ENCODE data around the gene MLLT11. TPM values are rescaled to one million over a fixed set of nuclear protein-coding genes. Genes with fewer than 3 reads are reported as not detected.
"Not testable (repeated sequence)": the region's sequence is repeated elsewhere in the genome, so short reads cannot be mapped to it uniquely, and the experiment has no call there.

The MLLT11 gene
- total RNA-seq, 6 donors from 2014 or later = 0.30 to 1.3 (median 1.1) TPM

DNA sequence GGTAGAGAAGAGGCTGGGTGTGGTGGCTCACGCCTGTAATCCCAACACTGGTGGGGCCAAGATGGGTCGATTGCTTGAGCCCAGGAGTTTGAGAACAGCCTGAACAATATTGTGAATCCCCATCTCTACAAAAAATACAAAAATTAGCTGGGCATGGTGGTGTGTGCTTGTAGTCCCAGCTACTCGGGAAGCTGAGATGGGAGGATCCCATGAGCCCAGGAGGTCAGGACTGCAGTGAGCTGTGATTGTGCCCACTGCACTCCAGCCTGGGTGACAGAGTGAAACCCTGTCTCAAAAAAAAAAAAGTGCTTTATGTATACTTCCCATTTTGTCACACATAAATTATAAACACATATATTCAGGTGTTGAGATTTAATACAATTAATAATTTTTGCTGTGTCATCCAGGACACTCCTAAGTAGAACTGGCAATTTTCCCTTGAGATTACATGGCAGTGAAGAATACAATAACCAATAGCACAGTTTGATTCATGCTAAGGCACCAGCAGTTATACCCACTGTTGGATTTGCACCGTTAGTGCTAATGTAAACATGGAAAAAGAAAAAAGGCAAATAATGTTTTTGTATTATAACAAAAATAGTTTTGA is 25.9 kb downstream of the MLLT11 start:
- Histone ChIP-seq H3K36me3 (peaks cover 0 to 12% (median 0%) of the 10 kb centered on the region in 4 donors), H3K4me1 (no peaks in the 10 kb centered on the region), H3K27ac (no peak overlapping the region), H3K4me3 (no peak overlapping the region), H3K9me3 (no peaks in the 10 kb centered on the region), H3K27me3 (no peaks in the 10 kb centered on the region)
- 69 to 81% methylated on average over 3 to 4 of the region's 4 CpGs for WGBS, 2 donors
- no peak for TF ChIP-seq EP300 (IDR thresholded peaks at IDR 0.05)
- no peak for TF ChIP-seq POLR2A (IDR thresholded peaks at IDR 0.05)
- no peak for TF ChIP-seq POLR2AphosphoS5 (IDR thresholded peaks at IDR 0.05)
- TF ChIP-seq, protein P1, sequence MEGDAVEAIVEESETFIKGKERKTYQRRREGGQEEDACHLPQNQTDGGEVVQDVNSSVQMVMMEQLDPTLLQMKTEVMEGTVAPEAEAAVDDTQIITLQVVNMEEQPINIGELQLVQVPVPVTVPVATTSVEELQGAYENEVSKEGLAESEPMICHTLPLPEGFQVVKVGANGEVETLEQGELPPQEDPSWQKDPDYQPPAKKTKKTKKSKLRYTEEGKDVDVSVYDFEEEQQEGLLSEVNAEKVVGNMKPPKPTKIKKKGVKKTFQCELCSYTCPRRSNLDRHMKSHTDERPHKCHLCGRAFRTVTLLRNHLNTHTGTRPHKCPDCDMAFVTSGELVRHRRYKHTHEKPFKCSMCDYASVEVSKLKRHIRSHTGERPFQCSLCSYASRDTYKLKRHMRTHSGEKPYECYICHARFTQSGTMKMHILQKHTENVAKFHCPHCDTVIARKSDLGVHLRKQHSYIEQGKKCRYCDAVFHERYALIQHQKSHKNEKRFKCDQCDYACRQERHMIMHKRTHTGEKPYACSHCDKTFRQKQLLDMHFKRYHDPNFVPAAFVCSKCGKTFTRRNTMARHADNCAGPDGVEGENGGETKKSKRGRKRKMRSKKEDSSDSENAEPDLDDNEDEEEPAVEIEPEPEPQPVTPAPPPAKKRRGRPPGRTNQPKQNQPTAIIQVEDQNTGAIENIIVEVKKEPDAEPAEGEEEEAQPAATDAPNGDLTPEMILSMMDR (IDR thresholded peaks at IDR 0.05) = no peak
- ATAC-seq (ENCODE audit: low FRiP score in 2 of 2) = no peak
- DNase-seq = no peak

DNA sequence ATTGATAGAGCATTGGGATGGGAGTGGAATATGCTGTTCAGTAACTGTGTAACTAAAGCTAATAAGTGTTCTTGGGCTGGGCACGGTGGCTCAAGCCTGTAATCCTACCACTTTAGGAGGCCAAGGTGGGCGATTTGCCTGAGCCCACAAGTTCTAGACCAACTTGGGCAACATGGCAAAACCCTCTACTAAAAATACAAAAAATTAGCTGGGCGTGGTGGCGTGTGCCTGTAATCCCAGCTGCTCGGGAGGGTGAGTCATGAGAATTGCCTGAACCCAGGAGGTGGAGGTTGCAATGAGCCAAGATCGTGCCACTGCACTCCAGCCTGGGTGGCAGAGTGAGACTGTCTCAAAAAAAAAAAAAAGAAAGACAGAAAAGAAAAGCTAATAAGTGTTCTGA is 37.2 kb downstream of the MLLT11 start:
- not testable (repeated sequence) for H3K36me3 ChIP-seq; H3K27ac ChIP-seq; ATAC-seq (ENCODE audit: low FRiP score in 2 of 2); H3K4me1 ChIP-seq; DNase-seq; H3K9me3 ChIP-seq; H3K4me3 ChIP-seq; H3K27me3 ChIP-seq
- 83 to 94% methylated on average over 6 of the region's 6 CpGs for WGBS, 2 donors

DNA sequence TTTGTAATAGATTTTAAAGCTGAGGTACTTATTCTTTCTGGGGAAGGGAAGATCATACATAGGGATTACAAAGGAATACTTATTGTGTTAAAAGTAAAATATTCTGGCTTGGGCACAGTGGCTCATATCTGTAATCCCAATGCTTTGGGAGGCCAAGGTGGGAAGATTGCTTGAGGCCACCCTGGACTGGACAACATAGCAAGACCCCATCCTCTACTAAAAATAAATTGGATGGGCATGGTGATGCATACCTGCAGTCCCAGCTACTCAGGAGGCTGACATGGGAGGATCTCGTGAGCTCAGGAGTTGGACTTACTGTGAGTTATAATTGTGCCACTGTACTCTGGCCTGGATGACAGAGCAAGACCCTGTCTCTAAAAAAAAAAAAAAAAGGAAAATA is 37.9 kb downstream of the MLLT11 start:
- H3K9me3 ChIP-seq = no peaks in the 10 kb centered on the region
- H3K27me3 ChIP-seq = no peaks in the 10 kb centered on the region
- DNase-seq = no peak
- no peak overlapping the region for H3K4me3 ChIP-seq
- H3K27ac ChIP-seq = no peak overlapping the region
- TF ChIP-seq POLR2A (IDR thresholded peaks at IDR 0.05) (no peak), EP300 (IDR thresholded peaks at IDR 0.05) (no peak), POLR2AphosphoS5 (IDR thresholded peaks at IDR 0.05) (no peak)
- TF ChIP-seq, protein P1 (IDR thresholded peaks at IDR 0.05) = no peak
- 88 to 100% methylated on average over 1 of the region's 1 CpG for WGBS, 2 donors
- H3K36me3 ChIP-seq = peaks cover 0 to 4% (median 0%) of the 10 kb centered on the region in 4 donors
- ATAC-seq (ENCODE audit: low FRiP score in 2 of 2) = no peak
- H3K4me1 ChIP-seq = no peaks in the 10 kb centered on the region

DNA sequence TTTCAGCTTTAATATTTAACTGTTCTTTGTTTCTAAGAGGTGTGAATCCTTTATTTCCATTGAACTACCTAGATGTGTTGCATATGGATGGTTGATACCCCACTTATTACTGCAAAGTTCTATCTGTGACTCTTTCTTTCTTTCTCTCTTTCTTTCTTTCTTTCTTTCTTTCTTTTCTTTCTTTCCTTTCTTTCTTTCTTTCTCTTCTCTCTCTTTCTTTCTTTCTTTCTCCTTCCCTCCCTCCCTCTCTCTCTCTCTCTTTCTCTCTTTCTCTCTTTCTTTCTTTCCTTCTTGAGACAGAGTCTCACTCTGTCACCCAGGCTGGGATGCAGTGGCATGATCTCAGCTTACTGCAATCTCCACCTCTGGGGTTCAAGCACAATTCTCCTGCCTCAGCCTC is 44.4 kb downstream of the MLLT11 start:
- ATAC-seq (ENCODE audit: low FRiP score in 2 of 2) (no peak), DNase-seq (no peak)
- TF ChIP-seq EP300 (IDR thresholded peaks at IDR 0.05) (no peak), POLR2A (IDR thresholded peaks at IDR 0.05) (no peak), POLR2AphosphoS5 (IDR thresholded peaks at IDR 0.05) (no peak)
- TF ChIP-seq, protein P1 (IDR thresholded peaks at IDR 0.05) = no peak
- peaks cover 0 to 18% (median 5%) of the 10 kb centered on the region in 4 donors for H3K36me3 ChIP-seq
- no peak overlapping the region for H3K27ac ChIP-seq
- H3K27me3 ChIP-seq = no peaks in the 10 kb centered on the region
- H3K4me1 ChIP-seq = no peaks in the 10 kb centered on the region
- no peaks in the 10 kb centered on the region for H3K9me3 ChIP-seq
- H3K4me3 ChIP-seq = no peak overlapping the region

DNA sequence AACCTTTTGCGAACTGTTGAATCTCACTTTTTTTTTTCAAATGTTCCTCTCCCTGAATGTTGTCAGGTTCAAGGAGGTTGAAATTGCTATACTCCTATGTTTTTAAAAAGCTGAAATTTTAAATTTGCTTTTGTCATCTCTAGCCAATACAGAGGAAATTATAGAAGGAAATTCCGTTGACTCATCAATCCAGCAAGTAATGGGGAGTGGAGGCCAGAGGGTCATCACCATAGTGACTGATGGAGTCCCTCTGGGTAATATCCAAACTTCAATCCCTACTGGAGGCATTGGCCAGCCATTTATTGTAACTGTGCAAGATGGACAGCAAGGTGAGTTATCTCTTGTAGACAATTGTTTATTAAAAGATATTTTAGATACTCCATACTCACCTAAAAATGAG is 46.7 kb downstream of the MLLT11 start:
- H3K27ac ChIP-seq = no peak overlapping the region
- TF ChIP-seq, protein P1 (IDR thresholded peaks at IDR 0.05) = no peak
- TF ChIP-seq POLR2A (IDR thresholded peaks at IDR 0.05) = no peak
- TF ChIP-seq POLR2AphosphoS5 (IDR thresholded peaks at IDR 0.05) = no peak
- no peak for TF ChIP-seq EP300 (IDR thresholded peaks at IDR 0.05)

More for the DNA sequence above, 46.7 kb downstream of the MLLT11 start:
- ATAC-seq (ENCODE audit: low FRiP score in 2 of 2) (no peak), DNase-seq (no peak)
- H3K4me3 ChIP-seq = no peak overlapping the region
- H3K9me3 ChIP-seq = no peaks in the 10 kb centered on the region
- 73 to 85% methylated on average over 2 of the region's 2 CpGs for WGBS, 2 donors
- H3K4me1 ChIP-seq = no peaks in the 10 kb centered on the region
- H3K27me3 ChIP-seq = no peaks in the 10 kb centered on the region
- peaks cover 0 to 21% (median 5%) of the 10 kb centered on the region in 4 donors for H3K36me3 ChIP-seq

Data from upper lobe of left lung (tissue), 6 donors.